Nephron progenitor cell (in vitro differentiated cells): ENCODE results near the gene RBM12.

Experiments used
- DNase-seq: peaks from one replicate; pipeline ENCODE4 v3.0.0; 2021
- H3K27ac Mint-ChIP-seq: 2 replicates; pipeline ENCODE4 v1.8.0; 2021; ENCODE audit warnings: mild to moderate bottlenecking, moderate library complexity, mixed read lengths
- H3K27me3 Mint-ChIP-seq: 2 replicates; pipeline ENCODE4 v1.8.0; 2021; ENCODE audit warnings: mild to moderate bottlenecking, low read depth, mixed read lengths; ENCODE audit not compliant: poor library complexity
- H3K36me3 Mint-ChIP-seq: 2 replicates; pipeline ENCODE4 v1.8.0; 2021; ENCODE audit warnings: low read depth, mixed read lengths
- H3K4me1 Mint-ChIP-seq: 2 replicates; pipeline ENCODE4 v1.8.0; 2021; ENCODE audit warnings: mixed read lengths
- H3K4me3 Mint-ChIP-seq: 2 replicates; pipeline ENCODE4 v1.8.0; 2021; ENCODE audit warnings: mild to moderate bottlenecking, moderate library complexity, mixed read lengths
- H3K9me3 Mint-ChIP-seq: 2 replicates; pipeline ENCODE4 v1.8.0; 2021; ENCODE audit warnings: mild to moderate bottlenecking, moderate library complexity, mixed read lengths
- TF ChIP-seq, protein P1 (sequence below): fragments of 200-600 bp; sonication (generic); IDR thresholded peaks from 2 replicates; pipeline ENCODE4 v1.5.0; 2021; ENCODE audit warnings: antibody characterized with exemption

Gene RBM12

DNA sequence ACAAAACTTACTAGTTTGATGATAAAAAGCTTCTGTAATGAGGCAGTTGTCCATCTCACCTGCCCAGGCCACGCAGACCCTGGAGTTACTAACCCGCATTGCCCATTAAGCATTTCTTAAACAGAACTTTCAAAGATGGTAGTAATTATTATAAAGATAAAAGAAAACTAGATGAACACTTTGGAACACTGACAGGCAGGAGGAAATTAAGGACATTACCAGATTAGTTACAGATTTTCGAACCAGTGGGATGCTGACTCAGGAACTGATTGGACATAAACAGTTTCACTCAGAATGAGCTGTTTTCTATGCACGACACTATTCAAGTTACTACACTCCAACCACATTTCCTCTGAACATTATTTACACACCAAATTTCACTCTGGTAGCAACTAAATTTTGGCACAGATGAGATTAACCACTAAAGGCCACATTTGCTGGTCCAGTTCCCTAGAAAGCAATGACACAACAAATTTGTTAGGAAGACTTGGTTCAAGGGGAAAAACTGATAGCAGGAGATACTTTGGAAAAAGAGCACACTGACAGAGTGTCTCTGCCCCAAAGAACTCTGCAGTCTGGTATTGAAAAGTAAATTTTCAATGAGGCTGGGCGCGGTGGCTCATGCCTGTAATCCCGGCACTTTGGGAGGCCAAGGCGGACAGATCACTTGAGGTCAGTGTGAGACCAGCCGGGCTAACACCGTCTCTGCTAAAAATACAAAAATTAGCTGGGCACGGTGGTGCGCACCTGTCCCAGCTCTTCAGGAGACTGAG lies 37.5 kb upstream of the RBM12 start:
- Mint-ChIP-seq H3K27me3 (no peaks in the 10 kb centered on the region), H3K36me3 (peaks cover 45% of the 10 kb centered on the region), H3K4me1 (peaks cover 31% of the 10 kb centered on the region), H3K9me3 (no peaks in the 10 kb centered on the region), H3K4me3 (peak overlapping the region; percentile 17), H3K27ac (peak overlapping the region; percentile 94)
- DNase-seq: no peak
- TF ChIP-seq, protein P1, sequence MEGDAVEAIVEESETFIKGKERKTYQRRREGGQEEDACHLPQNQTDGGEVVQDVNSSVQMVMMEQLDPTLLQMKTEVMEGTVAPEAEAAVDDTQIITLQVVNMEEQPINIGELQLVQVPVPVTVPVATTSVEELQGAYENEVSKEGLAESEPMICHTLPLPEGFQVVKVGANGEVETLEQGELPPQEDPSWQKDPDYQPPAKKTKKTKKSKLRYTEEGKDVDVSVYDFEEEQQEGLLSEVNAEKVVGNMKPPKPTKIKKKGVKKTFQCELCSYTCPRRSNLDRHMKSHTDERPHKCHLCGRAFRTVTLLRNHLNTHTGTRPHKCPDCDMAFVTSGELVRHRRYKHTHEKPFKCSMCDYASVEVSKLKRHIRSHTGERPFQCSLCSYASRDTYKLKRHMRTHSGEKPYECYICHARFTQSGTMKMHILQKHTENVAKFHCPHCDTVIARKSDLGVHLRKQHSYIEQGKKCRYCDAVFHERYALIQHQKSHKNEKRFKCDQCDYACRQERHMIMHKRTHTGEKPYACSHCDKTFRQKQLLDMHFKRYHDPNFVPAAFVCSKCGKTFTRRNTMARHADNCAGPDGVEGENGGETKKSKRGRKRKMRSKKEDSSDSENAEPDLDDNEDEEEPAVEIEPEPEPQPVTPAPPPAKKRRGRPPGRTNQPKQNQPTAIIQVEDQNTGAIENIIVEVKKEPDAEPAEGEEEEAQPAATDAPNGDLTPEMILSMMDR: no peak

DNA sequence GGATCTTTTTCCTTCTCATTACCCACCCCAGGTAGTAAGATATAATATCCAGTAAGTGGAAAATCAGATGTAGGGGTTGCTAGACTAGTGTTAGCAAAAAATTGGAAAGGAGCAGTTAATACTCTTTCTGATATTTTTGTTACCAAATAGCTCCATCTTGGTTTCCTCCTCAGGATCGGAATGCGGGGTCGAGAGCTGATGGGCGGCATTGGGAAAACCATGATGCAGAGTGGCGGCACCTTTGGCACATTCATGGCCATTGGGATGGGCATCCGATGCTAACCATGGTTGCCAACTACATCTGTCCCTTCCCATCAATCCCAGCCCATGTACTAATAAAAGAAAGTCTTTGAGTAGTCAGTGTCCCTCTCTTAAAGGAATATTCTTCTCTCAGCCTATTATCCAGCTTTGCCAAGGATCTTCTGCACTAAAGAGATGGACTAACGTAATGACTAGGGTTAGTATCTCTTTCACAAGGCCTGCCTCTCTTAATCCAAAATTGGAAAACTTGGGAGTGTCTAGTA lies 36.0 kb upstream of the RBM12 start:
- Mint-ChIP-seq H3K4me1 (peaks cover 32% of the 10 kb centered on the region), H3K36me3 (peaks cover 35% of the 10 kb centered on the region), H3K27me3 (no peaks in the 10 kb centered on the region), H3K4me3 (peak overlapping the region; percentile 96), H3K27ac (peak overlapping the region; percentile 98), H3K9me3 (no peaks in the 10 kb centered on the region)
- TF ChIP-seq, protein P1: no peak
- no peak for DNase-seq

DNA sequence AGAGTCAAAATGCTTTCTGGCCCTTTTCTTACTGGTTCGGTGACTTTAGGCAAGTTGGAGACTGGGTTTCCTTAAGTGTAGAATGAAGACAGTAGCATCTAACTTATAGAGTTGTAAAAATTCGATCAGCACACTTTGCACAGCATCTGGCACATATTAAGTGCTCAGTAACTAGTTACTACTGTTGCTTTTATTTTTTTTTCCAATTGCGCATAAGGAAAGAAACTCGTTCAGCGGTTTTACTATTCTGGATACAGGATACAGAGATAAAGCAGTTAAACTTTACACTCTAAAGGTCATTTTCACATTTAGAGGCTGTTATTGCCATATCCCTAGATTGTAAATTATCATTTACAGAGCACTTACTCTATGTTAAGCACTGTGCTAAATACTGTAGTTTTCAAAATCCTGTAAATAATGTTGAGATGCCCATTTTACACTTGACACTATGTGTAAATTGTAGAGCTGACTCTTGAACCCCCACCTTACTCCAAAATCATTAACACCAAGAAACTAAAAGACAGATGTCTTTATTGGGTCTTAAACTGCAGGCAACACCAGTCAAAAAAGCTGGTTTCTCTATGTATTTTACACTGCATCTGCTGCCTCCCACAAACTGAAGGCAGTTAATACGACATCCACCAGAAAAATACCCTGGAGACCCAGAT lies 35.4 kb upstream of the RBM12 start:
- Mint-ChIP-seq H3K27ac (peak overlapping the region; percentile 98), H3K4me1 (peaks cover 32% of the 10 kb centered on the region), H3K4me3 (peak overlapping the region; percentile 96), H3K27me3 (no peaks in the 10 kb centered on the region), H3K9me3 (no peaks in the 10 kb centered on the region), H3K36me3 (peaks cover 35% of the 10 kb centered on the region)
- TF ChIP-seq, protein P1: no peak
- no peak for DNase-seq

DNA sequence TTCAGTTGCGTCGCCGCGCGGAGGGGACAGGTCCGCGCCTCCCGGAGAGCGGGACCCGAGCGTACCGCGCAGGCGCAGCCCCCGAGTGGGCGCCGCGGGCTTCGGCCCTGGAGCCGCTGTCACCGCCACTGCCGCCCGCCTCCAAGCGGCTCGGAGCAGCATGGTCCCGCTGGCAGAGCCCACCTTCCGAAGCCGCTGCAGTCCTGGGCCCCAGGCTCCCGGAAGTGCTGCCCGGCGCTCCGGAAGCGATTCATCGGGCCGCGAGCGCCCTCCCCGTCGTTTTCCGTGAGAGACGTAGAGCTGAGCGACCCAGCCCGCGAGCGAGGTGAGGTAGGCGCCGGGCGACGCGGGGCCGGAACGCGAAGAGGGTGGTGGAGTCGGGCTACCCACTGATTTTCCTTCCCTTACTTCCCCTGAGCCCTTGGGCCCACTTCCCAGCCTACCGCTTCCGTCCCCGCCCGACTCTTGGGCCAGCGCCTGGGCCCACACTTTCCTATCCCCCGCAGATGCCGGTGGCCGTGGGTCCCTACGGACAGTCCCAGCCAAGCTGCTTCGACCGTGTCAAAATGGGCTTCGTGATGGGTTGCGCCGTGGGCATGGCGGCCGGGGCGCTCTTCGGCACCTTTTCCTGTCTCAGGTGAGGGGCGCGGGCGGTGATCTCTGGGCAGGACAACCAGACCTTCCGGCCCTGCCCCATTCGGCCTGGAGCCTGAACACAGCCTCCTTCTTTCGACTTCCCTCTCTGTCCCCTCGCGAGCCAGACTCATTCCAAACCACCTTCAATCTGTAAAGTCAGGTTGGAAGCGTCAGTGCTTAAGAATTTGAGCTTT lies 34.6 kb upstream of the RBM12 start, which contains the start of the genes NFS1 and ROMO1:
Gene NFS1, minus strand, starts transcription at position 226 of the 830 bp plus-strand sequence. Its CDS starts 64 bp downstream, at position 162.
Gene ROMO1, plus strand, starts transcription at position 279 of the 830 bp plus-strand sequence. Its CDS starts 228 bp downstream, at position 507.
- H3K9me3 Mint-ChIP-seq: no peaks in the 10 kb centered on the region
- DNase-seq: peak; percentile 88
- H3K4me1 Mint-ChIP-seq: peaks cover 32% of the 10 kb centered on the region
- H3K27me3 Mint-ChIP-seq: no peaks in the 10 kb centered on the region
- H3K27ac Mint-ChIP-seq: peak within 1 kb of the TSS; percentile 98
- peaks cover 31% of the 10 kb centered on the region for H3K36me3 Mint-ChIP-seq
- TF ChIP-seq, protein P1: no peak
- peak within 1 kb of the TSS; percentile 96 for H3K4me3 Mint-ChIP-seq

DNA sequence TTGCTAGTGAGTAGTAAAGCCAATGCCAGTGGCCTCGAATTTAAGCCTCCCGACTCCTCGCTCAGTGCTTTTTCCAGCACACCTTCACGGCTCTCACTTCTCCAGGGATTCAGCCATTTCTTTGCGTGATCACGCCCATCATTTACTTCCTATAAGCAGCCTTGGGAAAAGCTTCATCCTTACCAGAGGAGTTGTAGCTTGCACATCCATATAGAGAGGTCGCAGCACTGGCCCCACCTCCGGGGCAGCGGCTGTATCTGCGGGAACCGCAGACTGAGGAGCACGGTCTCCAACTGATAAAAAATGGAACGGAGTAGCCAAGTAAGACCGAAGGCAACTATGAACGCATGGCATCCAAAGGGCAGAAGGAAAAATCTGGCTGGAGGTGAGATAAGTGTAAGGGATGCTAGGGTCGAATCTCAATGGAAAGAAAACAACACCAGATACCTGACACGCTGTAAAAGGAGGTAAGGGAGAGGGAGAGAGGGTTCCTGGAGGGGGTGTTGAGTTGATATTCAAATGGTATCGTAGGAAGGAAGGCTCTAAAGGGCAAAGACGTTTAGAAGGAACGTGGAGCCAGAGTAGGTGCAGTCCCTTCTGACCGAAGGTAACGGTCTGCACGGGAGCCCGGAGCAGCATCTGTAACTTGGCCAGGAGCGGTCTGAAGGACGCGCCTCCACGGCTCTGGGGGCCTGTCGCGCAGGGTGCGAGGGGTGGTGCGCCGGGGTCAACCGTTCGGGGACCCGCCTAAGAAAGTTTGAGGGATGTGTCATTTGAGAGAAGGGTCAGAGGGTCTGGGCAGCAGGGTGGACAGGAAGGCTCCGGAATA lies 33.8 kb upstream of the RBM12 start:
- H3K4me3 Mint-ChIP-seq: peak overlapping the region; percentile 96
- H3K4me1 Mint-ChIP-seq: peaks cover 32% of the 10 kb centered on the region
- H3K36me3 Mint-ChIP-seq: peaks cover 23% of the 10 kb centered on the region
- peak; percentile 29 for DNase-seq
- peak overlapping the region; percentile 96 for H3K27ac Mint-ChIP-seq
- H3K27me3 Mint-ChIP-seq: no peaks in the 10 kb centered on the region
- no peaks in the 10 kb centered on the region for H3K9me3 Mint-ChIP-seq
- TF ChIP-seq, protein P1: no peak
